ENCODE data around the gene GABRD. TPM values are rescaled to one million over a fixed set of nuclear protein-coding genes. Genes with fewer than 3 reads are reported as not detected.

The GABRD gene
- total RNA-seq, 1 experiment from 2014 or later: 2.1 TPM

DNA sequence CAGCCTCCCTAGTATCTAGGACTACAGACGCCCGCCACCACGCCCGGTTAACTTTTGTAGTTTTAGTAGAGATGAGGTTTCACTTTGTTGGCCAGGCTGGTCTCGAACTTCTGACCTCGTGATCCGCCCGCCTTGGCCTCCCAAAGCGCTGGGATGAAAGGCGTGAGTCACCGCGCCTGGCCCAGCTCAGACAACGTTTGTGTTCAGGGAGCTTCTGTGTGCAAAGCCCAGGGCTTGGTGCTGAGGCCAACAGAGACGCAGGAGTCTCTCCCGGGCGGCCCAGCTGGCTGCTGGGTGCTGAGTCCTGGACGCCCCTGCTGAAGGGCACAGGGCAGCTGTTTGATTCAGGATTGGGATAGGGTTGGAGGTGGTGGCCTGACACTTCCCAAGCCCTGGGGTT, 34.1 kb downstream of the GABRD start:
- no peak for DNase-seq (ENCODE audit: low spot score)

DNA sequence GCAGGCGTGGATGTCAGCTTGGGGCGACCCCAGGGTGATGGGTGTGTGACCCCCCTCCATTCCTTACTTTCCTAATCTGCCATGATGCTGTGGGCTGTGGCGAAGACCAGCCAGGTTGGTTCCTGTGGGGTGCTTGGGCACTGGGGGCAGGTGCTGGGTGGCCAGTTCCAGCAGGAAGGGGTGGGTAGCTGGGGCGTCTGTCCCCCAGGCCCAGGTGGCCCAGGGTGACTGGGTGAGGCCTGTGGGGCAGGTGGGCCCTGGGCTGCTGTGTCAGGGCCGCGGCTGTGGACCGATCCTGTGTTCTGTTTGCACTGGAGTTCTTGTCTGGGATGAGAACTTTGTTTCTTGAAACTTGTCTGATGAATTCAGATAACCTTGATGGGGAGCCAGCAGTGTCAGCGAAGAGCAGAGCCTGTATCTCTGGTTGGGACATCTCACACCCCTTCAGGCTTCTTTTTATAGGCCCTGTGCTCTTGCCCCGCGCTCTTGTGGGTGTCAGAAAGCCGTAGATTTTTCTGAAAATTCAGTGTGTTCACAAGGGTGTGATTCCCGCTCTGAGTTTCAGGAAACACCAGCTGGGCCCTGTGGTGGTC, 34.7 kb downstream of the GABRD start:
- no peak for DNase-seq (ENCODE audit: low spot score)

DNA sequence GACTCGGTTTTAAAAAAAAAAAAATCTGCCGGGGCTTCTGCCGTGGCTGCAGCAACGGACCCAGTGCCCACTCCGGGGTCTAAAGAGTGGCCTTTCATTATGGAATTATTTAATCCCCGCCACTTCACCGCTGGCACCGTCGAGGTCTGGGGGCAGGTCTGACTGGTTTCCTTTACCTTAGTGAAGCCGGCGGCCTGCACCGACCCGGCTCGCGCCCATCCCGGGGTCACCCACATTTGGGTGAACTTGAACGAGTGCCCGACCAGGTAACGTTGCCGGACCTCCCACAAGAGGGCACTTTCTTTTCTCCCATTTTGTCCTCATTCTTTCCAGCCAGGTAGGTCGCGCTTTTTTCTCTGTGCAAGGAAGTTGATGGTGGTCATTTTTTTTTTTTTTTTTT, 35.4 kb downstream of the GABRD start:
- DNase-seq (ENCODE audit: low spot score): no peak

DNA sequence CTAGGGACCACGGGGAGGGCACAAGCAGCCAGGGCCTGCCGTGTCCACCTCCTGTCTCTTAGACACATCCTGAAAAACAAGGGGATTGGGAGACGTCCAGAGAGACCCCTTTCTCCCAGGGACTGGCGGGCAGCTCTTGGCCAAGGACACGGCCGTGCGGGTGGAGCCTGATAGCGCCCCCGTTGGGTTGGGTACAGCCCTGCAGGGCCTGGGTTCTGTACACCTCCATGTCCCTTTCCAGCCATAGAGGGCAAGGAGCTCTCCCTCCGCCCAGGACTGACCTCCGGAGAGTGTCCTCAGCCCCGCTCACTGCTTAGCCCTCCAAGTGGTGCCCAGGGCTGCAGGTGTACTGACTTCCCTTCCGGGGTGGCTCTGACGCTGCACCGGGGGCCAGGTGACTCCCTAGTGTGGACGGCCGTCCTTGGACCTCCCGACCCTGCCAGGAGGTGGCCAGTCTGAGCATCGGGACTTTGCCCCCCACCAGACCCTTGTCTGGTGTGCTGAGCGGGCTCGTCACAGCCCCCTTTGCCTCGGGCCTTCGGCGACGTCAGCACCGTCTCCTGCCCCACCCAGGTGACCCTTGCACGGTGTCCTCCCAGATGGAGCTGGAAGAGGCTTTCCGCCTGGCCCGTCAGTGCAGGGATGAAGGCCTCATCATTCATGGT, 36.9 kb downstream of the GABRD start:
- no peak for DNase-seq (ENCODE audit: low spot score)

DNA sequence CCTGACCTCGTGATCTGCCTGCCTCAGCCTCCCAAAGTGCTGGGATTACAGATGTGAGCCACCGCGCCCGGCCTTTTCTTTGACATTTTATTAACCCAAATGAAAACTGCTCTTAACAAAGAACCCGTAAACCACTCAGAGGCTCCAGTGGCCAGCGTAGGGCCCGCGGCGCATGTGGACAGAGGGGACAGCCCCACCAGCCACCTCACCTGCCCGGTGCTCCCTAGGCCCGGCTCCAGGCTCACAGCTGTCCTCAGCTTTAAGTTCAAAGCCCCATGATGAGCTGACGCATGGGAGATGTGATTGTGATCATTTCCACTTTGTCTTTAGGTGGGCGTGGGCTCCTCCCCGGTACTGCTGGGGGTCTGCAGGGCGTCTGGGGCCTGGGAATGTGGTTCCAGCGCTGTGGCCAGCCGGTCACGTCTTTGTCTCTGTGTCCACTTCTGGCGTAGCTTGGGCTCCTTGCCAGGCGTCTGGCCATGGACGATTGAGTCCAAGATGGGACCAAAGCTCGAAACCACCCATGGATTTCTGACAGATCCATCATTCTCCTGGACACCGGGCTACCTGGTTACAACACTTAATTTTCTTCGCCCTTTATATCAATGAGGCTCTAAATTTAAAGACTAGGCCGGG, 37.9 kb downstream of the GABRD start:
- no peak for DNase-seq (ENCODE audit: low spot score)

DNA sequence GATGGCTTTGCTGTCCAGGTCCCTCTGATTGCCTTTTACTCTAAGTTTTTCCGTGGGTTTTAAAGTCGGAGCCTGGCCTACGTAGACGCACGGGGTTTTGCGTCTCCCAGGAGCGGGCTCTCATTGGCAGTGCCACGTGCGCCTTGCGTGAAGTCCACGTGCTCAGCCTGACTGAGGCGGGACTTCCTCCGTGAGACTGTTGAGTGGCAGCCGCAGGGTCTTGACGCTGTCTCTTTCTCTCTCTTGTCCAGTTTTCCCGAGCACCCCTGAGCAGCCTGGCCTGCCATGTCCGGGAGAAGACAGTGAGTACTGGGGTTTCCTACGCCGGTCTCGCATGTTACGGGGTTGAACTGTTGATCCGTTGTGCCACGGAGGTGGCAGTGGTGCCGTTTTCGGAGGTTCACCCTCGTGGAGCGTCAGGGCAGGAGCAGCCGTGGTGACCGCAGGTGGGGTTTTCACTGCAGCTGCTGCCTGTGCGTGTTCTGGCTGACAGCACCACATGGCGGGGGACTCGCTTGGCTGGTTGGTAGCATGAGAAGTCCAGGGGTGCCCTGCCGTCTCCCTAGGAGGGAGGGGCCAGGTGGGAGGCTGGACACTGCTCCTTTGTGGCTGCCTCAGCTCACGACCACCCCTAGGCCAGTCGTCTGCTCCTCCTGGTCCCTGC, 40.3 kb downstream of the GABRD start:
- no peak for DNase-seq (ENCODE audit: low spot score)

DNA sequence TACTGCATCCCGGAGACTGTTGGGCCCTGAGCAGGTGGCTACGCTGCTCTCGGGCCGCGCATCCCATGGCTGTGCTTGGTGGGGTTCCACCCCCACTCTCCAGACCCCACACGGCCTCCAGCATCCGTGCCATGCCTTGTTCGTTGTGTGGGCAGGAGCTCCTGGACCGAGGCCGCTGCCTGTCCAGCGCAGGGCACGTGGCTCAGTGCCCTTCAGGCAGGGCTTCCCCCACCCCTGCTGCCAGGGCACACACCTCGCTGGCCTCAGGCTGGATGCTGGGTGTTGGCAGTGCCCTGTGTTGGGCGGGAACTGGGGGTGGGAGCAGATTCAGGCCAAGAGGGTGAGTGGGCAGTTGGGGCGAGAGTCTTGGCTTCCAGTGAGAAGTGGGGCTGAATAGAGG, 40.9 kb downstream of the GABRD start:
- DNase-seq (ENCODE audit: low spot score): no peak

DNA sequence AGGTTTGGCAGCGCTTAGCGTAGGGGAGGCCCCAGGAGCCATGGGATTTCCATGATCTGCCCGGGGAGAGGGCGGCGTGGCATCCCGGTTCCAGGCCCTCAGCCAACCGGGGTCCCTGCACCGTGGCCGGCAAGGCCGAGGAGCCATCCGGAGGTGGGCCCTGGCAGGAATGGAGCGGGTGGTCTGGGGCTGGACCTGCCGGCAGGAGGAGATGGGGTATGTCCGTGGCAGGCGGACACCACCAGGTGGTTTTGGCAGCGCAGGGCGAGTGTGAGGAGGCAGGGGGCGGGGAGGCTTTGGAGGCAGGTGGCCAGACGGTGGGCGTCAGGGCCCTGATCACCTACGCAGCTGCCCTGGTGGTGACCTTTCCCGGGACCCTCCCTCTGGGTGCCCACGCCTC, 41.4 kb downstream of the GABRD start:
- no peak for DNase-seq (ENCODE audit: low spot score)

DNA sequence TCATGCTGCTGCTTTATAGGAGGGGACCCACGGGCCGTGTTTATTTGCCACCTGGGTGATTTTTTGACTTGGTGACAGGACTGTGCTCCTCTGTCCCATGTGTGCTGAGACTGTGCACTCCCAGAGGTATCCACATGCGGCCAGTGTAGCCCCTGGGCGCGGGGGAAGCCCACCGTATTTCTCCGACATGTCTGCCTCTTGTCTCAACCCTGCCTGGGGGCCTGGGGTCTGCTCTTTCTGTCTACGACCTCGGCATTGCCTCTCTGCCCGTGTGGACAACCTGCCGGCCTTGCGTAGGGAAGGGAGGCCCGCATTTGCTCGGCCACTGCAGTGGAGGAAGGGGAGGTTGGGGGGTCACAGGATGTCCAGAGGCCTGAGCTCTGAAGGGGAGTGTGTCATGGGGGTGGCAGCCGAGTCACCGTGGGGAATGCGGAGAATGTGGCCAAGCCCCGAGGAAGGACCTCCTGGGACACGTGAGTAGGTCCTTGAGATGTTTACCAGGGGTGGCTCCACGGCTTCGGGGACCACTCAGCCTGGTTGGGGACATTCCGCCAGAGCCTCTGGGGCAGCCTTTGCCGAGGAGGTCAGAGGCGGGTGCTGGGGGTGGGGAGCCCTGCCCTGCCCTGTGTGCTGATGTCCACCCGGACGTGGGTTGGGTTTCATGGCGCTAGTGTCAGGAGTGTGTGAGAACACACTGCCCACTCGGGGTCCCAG, 42.1 kb downstream of the GABRD start:
- DNase-seq (ENCODE audit: low spot score): no peak

DNA sequence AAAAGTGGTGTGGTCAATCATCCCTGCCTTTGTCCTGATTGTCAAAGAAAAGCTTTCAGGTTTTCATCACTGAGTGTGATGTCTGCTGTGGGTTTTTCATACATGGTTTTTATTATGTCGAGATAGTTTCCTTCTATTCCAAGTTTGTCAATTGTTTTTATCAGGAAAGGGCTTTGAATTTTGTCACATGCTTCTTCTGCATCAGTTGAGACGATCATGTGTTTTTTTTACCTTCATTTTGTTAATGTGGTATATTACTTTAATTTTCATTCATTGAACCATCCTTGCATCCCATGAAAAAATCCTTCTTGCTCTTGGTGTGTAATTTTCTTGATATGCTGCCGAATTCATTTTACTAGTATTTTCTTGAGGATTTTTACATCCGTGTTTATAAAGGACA, 46.6 kb downstream of the GABRD start:
- no peak for DNase-seq (ENCODE audit: low spot score)

DNA sequence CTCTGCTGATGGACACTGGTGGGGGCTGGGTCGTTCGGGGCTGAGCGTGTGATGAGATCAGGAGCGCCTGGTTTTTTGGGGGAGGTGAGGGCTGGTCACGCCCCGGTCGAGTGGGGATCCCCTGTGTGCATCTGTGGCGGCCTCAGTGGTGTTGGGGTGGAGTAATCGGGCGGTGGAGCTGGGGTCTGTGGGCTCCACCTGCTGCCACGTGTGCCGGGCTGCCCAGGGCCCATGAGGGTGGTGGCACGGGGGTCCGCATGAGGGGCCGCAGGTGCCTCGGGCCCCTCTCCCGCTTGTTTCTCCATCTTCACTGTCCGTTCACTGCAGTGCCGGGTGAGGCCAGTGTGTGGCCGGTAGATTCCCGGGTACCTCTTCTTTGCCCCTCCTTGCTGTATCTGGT, 48.2 kb downstream of the GABRD start:
- DNase-seq (ENCODE audit: low spot score): no peak

DNA sequence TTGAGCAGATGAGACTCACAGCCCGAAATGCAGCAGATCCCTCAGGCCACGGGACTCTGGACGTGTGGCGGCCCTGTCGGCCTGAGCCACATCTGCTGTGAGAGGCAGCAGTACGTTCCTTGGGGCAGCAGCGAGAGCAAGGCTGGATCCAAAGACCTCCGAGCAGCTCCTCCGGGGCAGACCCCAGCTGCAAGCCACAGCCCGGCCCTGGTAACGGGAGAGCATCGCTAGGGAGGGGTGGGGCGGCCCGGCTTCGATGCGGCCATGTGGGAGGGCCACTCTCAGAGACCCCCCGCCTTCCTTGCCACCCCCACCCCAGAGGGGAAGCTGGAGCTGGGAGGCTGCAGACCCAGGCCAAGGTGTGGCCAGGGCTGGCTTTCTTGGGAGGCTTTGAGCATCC, 48.8 kb downstream of the GABRD start:
- no peak for DNase-seq (ENCODE audit: low spot score)

DNA sequence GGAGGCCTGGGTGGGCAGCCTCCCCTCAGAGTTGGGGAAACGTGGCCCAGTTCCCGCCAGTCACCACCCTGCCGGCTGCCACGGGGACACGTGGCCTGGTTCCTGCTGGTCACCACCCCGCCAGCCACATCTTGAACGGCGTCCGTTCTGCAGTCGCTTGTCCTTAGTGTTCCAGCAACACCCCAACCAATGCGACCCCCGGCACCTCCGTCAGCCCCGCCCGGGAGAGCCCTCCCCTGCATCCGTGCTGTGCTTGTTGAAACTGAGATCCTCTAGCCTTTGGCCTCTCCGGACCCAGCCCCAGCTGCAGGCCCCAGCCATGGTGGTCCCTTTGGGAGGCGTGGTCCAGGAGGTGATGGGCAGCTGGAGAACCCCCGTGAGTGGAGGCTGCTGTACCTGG, 49.8 kb downstream of the GABRD start:
- no peak for DNase-seq (ENCODE audit: low spot score)

DNA sequence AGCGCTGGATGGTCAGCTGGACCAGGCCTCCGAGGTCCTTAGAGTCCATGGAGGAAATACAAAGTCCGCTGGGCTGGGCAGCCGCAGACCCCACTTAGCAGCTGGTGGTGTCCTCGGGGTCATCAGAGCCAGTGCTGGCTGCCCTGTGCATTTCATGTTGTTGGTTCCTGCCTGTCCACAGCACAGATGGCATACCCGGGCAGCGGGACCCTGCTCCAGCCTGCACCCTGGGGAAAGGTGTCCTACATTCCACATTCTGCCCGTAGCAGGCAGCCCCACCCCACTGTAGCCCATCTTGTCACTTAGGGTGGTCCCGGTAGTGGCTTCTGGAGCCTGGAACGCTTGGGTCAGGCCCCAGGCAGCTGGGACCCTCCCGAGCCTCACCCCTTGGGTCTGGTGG, 50.9 kb downstream of the GABRD start:
- DNase-seq (ENCODE audit: low spot score): no peak

DNA sequence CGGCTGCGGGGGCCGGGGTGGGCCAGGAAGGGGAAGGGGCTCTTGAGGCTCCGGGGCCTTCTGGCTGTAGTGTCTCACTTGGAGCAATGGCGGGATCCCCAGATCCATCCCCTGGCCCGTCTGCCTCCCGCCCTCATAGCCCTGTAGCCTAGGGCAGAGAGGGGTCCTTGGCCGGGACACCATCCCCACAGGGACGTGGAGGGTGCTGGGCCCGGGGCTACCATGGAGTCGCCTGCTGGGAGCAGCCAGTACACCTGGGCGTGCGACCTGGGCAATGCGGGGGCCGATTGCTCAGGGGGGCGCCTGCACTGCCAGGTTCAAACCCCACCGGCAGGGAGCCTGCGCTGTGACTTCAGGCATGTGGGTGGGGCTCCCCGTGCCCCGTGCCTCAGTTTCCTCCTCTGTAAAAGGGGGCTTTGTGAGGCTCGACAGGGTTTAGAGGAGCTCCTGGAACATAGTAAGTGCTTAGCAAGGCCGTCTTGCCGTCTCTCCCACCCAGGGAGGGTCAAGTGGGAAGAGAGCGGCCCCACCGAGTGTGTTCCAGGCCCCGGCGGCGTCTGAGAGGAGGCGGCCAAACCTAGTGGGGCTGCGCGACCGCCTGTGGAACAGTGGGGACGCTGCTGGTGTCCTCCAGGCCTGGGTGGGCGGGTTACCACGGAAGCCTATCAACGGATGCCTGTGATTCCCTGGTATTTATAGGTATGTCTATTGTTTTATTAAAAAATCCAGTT, 51.8 kb downstream of the GABRD start:
- DNase-seq (ENCODE audit: low spot score): no peak

DNA sequence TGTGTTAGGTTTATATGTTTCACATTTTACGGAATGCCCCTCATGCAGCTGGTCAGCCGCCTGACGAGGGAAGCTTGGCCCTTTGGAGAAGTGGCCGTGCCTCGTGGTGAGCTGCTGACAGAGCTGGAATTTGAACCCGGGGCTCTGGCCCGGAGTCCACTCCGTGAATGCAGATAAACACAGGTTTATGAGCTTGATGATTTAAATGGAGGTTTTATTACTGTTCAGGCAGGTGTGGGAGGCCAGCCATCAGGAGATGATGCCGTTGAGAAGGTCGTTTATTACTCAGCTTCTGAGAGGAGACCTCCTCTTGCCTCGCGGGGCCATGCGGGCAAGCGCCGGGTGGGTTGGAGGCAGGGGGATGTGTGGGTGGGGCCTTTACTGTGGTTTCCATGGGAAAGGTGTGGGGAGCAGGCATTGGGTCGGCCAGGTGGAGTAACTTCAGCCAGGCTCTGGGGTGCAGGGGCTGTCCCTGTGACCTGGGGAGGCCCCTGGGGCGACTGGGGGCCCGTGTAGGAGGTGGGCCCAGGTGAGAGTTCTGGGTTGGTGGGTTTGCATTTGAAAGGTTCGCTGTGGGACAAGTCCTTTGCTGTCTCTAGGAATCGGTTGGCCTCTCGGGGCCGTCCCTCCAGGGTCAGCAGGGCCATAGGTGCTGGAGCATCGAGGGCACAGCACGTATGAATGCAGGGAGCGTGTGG, 53.1 kb downstream of the GABRD start:
- DNase-seq (ENCODE audit: low spot score): no peak

DNA sequence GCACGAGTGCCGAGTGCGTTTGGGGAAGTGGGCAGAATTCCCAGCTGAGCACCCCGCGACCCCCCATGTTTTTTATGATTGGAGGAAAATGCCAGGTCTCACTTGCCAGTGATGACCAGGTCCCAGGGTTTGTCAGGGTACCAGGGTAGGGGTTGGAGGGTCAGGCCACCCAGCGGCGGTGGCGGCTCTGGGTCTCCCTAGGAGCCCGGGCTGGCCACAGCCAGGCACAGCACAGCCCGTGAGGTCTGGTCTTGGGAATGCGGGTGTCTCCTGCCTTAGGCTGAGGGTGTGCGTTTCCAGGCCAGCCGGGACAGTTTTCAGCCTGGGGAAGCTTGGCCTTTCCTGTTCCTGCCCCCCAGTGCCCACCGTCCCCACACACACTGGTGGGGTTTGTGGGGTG, 53.7 kb downstream of the GABRD start:
- DNase-seq (ENCODE audit: low spot score): no peak

DNA sequence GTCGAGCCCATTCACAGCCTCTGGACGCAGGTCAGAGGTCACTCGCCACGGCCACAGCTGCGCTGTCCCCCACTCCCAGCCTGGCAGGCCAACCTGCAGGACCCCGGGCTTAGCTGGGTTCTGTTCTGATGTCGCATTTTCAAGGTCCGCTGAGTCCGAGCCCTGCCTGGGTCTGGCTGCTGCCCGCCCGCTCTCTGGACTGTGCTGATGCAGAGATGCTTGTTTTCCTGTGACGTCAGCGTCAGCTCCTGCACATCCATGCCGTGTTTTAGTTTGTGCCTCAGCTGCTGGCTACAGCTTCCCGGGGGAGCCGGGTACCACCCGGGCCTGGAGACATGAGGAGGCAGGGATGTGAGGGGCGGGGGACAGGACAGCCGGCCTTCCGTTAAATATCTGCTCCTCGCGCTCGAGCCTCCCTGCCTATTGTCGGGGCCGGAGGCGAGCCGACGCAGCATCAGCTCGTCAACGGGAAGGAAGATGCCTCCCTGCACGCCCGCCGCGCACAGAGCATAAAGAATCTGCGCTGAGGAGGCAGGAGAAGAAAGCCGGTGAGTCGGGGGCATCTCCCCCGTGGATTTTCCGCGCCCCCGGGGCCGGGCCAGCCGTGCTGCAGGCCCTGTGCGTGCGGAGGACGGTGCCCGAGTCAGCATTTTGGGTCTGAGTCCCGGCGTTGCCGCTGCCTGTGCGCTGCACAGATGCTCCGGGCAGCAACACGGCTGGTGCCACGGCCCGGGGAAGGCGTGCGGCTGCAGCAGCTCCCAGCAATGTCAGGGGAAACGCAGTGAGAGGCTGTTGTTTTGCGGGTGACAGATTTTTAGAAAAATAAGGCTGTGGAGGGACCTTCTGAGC, 54.5 kb downstream of the GABRD start:
- DNase-seq (ENCODE audit: low spot score): peak; percentile 45

DNA sequence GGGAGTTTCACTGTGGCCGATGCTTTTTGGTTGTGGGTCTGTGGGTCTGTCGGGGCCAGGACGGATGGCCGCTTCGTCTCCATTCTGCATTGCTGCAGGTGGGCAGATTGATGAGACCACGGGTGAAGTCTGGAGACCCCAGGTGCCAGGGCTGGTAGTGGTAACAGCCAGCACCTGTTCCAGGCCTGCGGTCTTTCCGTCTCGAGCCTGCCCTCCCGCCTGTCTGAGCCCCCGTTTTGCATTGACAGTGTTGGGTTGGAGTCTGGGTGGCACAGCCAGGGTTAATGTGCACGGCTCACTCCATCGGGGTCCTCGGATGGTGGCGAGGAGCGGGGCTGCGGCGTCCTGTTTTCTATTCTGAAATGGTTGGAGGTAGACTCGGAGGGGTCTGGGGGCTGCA, 55.3 kb downstream of the GABRD start:
- no peak for DNase-seq (ENCODE audit: low spot score)
